H1 (cell line): ENCODE results near the gene SWI5. TPM values are rescaled to one million over a fixed set of nuclear protein-coding genes. Genes with fewer than 3 reads are reported as not detected.
A peak's percentile ranks its signal among the peaks of the same experiment; 100 is the strongest.

Experiments used
- CTCF ChIA-PET: fragments of 300-600 bp; sonication (Branson Sonifier 250); formaldehyde crosslinking; loops from one replicate; lab custom pipeline; 2021; ENCODE audit not compliant: partially characterized antibody; lab: Charles Lee
- POLR2A ChIA-PET: fragments of 300-600 bp; sonication (Branson Sonifier 250); formaldehyde crosslinking; loops from one replicate; lab custom pipeline; 2021; ENCODE audit warnings: inconsistent platforms; ENCODE audit not compliant: partially characterized antibody; lab: Charles Lee
- DNase-seq, 2 experiments: peaks; one replicate each; pipeline versions ENCODE4 v3.0.0 to v3.0.0-alpha.2; 2010 to 2022; ENCODE audit warnings: low spot score in 2 of 2, low read depth in 1 of 2, mixed read lengths in 1 of 2
- FAIRE-seq: peaks from 2 replicates; lab custom pipeline; 2011; peaks lifted over from hg19 to GRCh38; lab: Jason Lieb, UNC
- H2AFZ ChIP-seq: 2 replicates; pipeline ENCODE4 v1.8.1; 2012; ENCODE audit warnings: low read length, inconsistent platforms
- H2AK5ac ChIP-seq: 2 replicates; pipeline ENCODE4 v1.6.1; 2013; ENCODE audit warnings: low read depth, low read length
- H2BK120ac ChIP-seq: replicated peaks from 2 replicates; pipeline ENCODE3; 2013; ENCODE audit warnings: low read depth, low read length, inconsistent platforms
- H2BK12ac ChIP-seq: 2 replicates; pipeline ENCODE4 v1.6.1; 2013; ENCODE audit warnings: low read depth, low read length
- H2BK15ac ChIP-seq: 2 replicates; pipeline ENCODE4 v1.6.1; 2013; ENCODE audit warnings: low read length
- H2BK20ac ChIP-seq: 2 replicates; pipeline ENCODE4 v1.6.1; 2013; ENCODE audit warnings: low read length
- H2BK5ac ChIP-seq: 2 replicates; pipeline ENCODE4 v1.6.1; 2013; ENCODE audit warnings: low read depth, low read length
- H3K14ac ChIP-seq: 2 replicates; pipeline ENCODE4 v1.6.1; 2013; ENCODE audit warnings: inconsistent platforms; ENCODE audit not compliant: insufficient read length
- H3K18ac ChIP-seq: 2 replicates; pipeline ENCODE4 v1.6.1; 2013; ENCODE audit warnings: low read length; ENCODE audit errors: extremely low read depth
- H3K23ac ChIP-seq: 2 replicates; pipeline ENCODE4 v1.6.1; 2013; ENCODE audit warnings: inconsistent platforms; ENCODE audit not compliant: insufficient read length
- H3K23me2 ChIP-seq: 2 replicates; pipeline ENCODE4 v1.6.1; 2013; ENCODE audit warnings: low read depth, low read length
- H3K27ac ChIP-seq: 2 replicates; pipeline ENCODE4 v1.6.1; 2011; ENCODE audit warnings: low read depth, low read length, inconsistent platforms
- H3K27me3 ChIP-seq, 4 experiments: replicated peaks in 1 of 4; 1 replicate in 1 of 4; 2 replicates in 3 of 4; pipeline versions ENCODE4 v1.6.1 to v1.8.1; 2011 to 2013; ENCODE audit warnings: low read length in 3 of 4, mild to moderate bottlenecking in 3 of 4, inconsistent platforms in 2 of 4, mixed read lengths in 2 of 4, moderate library complexity in 1 of 4; ENCODE audit not compliant: control insufficient read depth in 3 of 4, insufficient read depth in 3 of 4; ENCODE audit errors: extremely low read depth in 1 of 4
- H3K36me3 ChIP-seq, 4 experiments: 2 replicates each; pipeline versions ENCODE4 v1.6.1 to v1.8.1; 2011 to 2013; ENCODE audit warnings: mild to moderate bottlenecking in 4 of 4, low read length in 3 of 4, moderate library complexity in 2 of 4, control low read depth in 1 of 4, inconsistent platforms in 1 of 4; ENCODE audit not compliant: insufficient read depth in 4 of 4, control insufficient read depth in 2 of 4
- H3K4ac ChIP-seq: replicated peaks from 2 replicates; pipeline ENCODE3; 2013; ENCODE audit warnings: low read length, low read depth, mixed read lengths, inconsistent platforms; ENCODE audit not compliant: insufficient read length
- H3K4me1 ChIP-seq, 4 experiments: replicated peaks in 1 of 4; 1 replicate in 1 of 4; 2 replicates in 3 of 4; pipeline versions ENCODE4 v1.6.1 to v1.8.1; 2011 to 2013; ENCODE audit warnings: low read length in 3 of 4, inconsistent platforms in 2 of 4, mixed read lengths in 1 of 4; ENCODE audit not compliant: insufficient read depth in 4 of 4, control insufficient read depth in 3 of 4
- H3K4me2 ChIP-seq, 2 experiments: 2 replicates each; pipeline versions ENCODE4 v1.6.1 to v1.8.1; 2011 to 2013; ENCODE audit warnings: low read depth in 2 of 2, low read length in 2 of 2, control low read depth in 1 of 2, inconsistent platforms in 1 of 2, mild to moderate bottlenecking in 1 of 2; ENCODE audit not compliant: insufficient read depth in 1 of 2
- H3K4me3 ChIP-seq, 4 experiments: fragments of 200-600, 300-600 bp in 1 of 4; sonication (generic), shearing (Covaris generic), sonication (Bioruptor Twin) in 1 of 4; 2 replicates each; pipeline versions ENCODE4 v1.5.1 to v1.8.1; 2011 to 2016; ENCODE audit warnings: low read length in 4 of 4, low read depth in 3 of 4, control low read depth in 2 of 4, inconsistent platforms in 2 of 4, mild to moderate bottlenecking in 2 of 4, mixed read lengths in 1 of 4, moderate library complexity in 1 of 4; ENCODE audit not compliant: insufficient read depth in 2 of 4; ENCODE audit errors: extremely low read depth in 1 of 4
- H3K56ac ChIP-seq: replicated peaks from 2 replicates; pipeline ENCODE3; 2013; ENCODE audit warnings: low read depth, mild to moderate bottlenecking, mixed read lengths, low read length, inconsistent platforms; ENCODE audit not compliant: insufficient read length
- H3K79me1 ChIP-seq: 2 replicates; pipeline ENCODE4 v1.6.1; 2013; ENCODE audit warnings: low read depth, low read length, control low read depth
- H3K79me2 ChIP-seq, 2 experiments: 2 replicates each; pipeline versions ENCODE4 v1.6.1 to v1.8.1; 2012 to 2013; ENCODE audit warnings: low read length in 2 of 2, mild to moderate bottlenecking in 2 of 2, inconsistent platforms in 1 of 2; ENCODE audit not compliant: insufficient read depth in 2 of 2, control insufficient read depth in 1 of 2
- H3K9ac ChIP-seq, 4 experiments: replicated peaks in 1 of 4; 1 replicate in 1 of 4; 2 replicates in 3 of 4; pipeline versions ENCODE4 v1.6.1 to v1.8.1; 2011 to 2013; ENCODE audit warnings: low read depth in 3 of 4, low read length in 3 of 4, control low read depth in 2 of 4, mild to moderate bottlenecking in 2 of 4, moderate library complexity in 2 of 4, inconsistent platforms in 1 of 4; ENCODE audit errors: extremely low read depth in 1 of 4
- H3K9me3 ChIP-seq, 2 experiments: 2 replicates each; pipeline versions ENCODE4 v1.6.1 to v1.8.1; 2012 to 2013; ENCODE audit warnings: mild to moderate bottlenecking in 2 of 2, moderate library complexity in 2 of 2, control low read depth in 1 of 2, inconsistent platforms in 1 of 2, low read depth in 1 of 2, low read length in 1 of 2, mixed read lengths in 1 of 2; ENCODE audit not compliant: insufficient read depth in 2 of 2
- H4K20me1 ChIP-seq, 2 experiments: replicated peaks in 1 of 2; 2 replicates each; pipeline versions ENCODE3 to v1.8.1; 2011 to 2013; ENCODE audit warnings: inconsistent platforms in 2 of 2, low read length in 2 of 2, mild to moderate bottlenecking in 1 of 2; ENCODE audit not compliant: insufficient read depth in 2 of 2, control insufficient read depth in 1 of 2
- H4K5ac ChIP-seq: 2 replicates; pipeline ENCODE4 v1.6.1; 2013; ENCODE audit warnings: low read length, low read depth, mixed read lengths, inconsistent platforms; ENCODE audit not compliant: insufficient read length
- H4K8ac ChIP-seq: 2 replicates; pipeline ENCODE4 v1.8.0; 2013; ENCODE audit warnings: mild to moderate bottlenecking, moderate library complexity, low read length, inconsistent platforms; ENCODE audit not compliant: insufficient read depth; ENCODE audit errors: extremely low read depth
- H4K91ac ChIP-seq: replicated peaks from 2 replicates; pipeline ENCODE3; 2013; ENCODE audit warnings: low read length, mixed read lengths, inconsistent platforms; ENCODE audit not compliant: insufficient read length
- CEBPB ChIP-seq: IDR thresholded peaks from 2 replicates; pipeline ENCODE4 v1.6.1; 2012; ENCODE audit warnings: low read depth, low read length
- KDM5A ChIP-seq: fragments of 200-600 bp; IDR thresholded peaks from 2 replicates; pipeline ENCODE4 v1.7.1; 2012; ENCODE audit warnings: mild to moderate bottlenecking, low read length, inconsistent platforms, mixed read lengths
- POLR2AphosphoS5 ChIP-seq: IDR thresholded peaks from 2 replicates; pipeline ENCODE4 v1.6.1; 2011; ENCODE audit warnings: low read depth, low read length
- RBBP5 ChIP-seq: IDR thresholded peaks from 2 replicates; pipeline ENCODE4 v1.7.1; 2012; ENCODE audit warnings: low read depth, mild to moderate bottlenecking, inconsistent platforms, low read length, moderate library complexity, borderline replicate concordance
- SAP30 ChIP-seq: fragments of 300-600 bp; sonication (generic); IDR thresholded peaks from 2 replicates; pipeline ENCODE4 v1.7.1; 2012; ENCODE audit warnings: low read length, moderate library complexity, mild to moderate bottlenecking, inconsistent platforms; ENCODE audit not compliant: insufficient read depth, insufficient replicate concordance
- SIX5 ChIP-seq: IDR thresholded peaks from 2 replicates; pipeline ENCODE4 v1.6.1; 2011; ENCODE audit warnings: mild to moderate bottlenecking, low read depth, low read length
- SP2 ChIP-seq: IDR thresholded peaks from 2 replicates; pipeline ENCODE4 v1.6.1; 2012; ENCODE audit warnings: mild to moderate bottlenecking, low read length, inconsistent platforms
- WGBS, 2 experiments: shearing (Covaris generic) in 1 of 2; methylation state at CpG; one replicate each; pipeline versions ENCODE4 v1.1.6 to v1.1.7; 2013 to 2015; ENCODE audit warnings: low lambda C conversion rate in 2 of 2, mixed read lengths in 2 of 2, inconsistent platforms in 1 of 2, low coverage in 1 of 2, missing lambda C conversion rate in 1 of 2; ENCODE audit not compliant: insufficient replicate concordance in 2 of 2, insufficient coverage in 1 of 2, insufficient read length in 1 of 2; ENCODE audit errors: extremely low coverage in 1 of 2, missing lambda C conversion rate in 1 of 2; 5-methylcytosine and 5-hydroxymethylcytosine counted together
- polyA plus RNA-seq, 7 experiments: library from polyadenylated mRNA; depleted of rRNA in 3 of 7; stranded (reverse) in 5 of 7; unstranded in 2 of 7; fragments of >200 nt in 5 of 7; fragments of 200-250 nt in 2 of 7; gene quantifications; 1 replicate in 5 of 7; 2 replicates in 1 of 7; 4 replicates in 1 of 7; pipeline versions ENCODE4 v1.2.1 to v1.2.3, GENCODE V29; 2011 to 2013; ENCODE audit warnings: missing spikeins in 2 of 7, mixed read lengths in 2 of 7
- total RNA-seq: library from RNA; stranded (reverse); fragmentation: NEBNext Ultra II Directional; extraction: Animal tissue kit (Norgen Biotek cat#: 25700); gene quantifications from 2 replicates; pipeline ENCODE4 v1.2.1, GENCODE V29; 2021
- TF ChIP-seq, protein P1 (sequence below): IDR thresholded peaks from 2 replicates; pipeline ENCODE4 v1.6.1; 2011; ENCODE audit warnings: low read depth, mild to moderate bottlenecking, low read length; ENCODE audit not compliant: insufficient read depth
- TF ChIP-seq, protein P2 (sequence below): IDR thresholded peaks from 2 replicates; pipeline ENCODE4 v1.6.1; 2012; ENCODE audit warnings: inconsistent platforms

Gene SWI5
- total and polyA plus RNA-seq, 2 of the 8 experiments (the other 6 are each of a cell fraction or from before 2014, with no cell fraction given) = 29.0 to 59.5 TPM

DNA sequence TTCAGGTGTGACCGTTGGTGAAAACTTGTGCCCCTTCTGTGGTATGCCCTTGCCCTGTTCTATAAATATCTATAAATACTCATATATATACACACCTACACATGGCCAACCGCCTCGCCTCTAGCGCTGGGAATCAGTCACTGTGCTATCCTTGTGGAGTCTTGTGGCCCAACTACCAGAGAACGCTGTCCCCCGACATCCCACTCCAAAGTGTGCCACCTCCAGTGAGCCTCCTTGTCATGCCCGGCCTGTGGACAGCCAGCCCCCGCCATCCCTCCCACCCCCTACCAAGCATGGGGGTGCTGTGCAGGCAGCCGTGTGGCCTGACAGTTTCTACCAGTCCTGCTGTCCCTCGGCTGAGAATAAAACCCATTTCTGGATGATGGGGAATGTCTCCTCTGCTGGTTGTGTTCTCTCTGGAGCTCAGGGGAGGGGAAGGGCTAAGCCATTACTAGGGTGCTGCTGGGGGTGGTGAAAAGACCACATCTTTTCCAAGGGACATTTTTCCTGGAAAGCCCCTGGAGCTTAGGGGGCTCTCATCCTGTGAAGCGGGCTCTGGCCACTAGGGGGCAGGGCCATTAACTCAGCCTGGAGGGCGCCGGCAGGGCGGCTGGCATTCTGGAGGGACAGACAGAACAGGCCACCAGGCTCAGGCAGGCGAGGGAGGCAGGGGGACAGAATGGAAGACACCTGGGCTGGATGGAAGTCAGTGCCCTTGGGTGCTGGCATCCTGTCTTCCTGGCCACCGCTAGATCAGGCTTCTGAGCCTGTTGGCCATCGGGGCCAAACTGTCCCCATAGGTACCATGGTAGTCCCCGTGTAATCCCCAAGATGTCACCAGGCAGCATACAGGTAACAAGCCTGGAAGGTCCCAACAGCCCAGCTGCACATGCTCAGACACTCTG lies 21.0 kb upstream of the SWI5 start:
- no peak overlapping the region for H4K8ac ChIP-seq
- H4K5ac ChIP-seq = no peak overlapping the region
- peaks cover 4 to 19% (median 11%) of the 10 kb centered on the region in 4 experiments; a peak in 6 of 8 replicates for H3K36me3 ChIP-seq
- H3K9ac ChIP-seq = no peak overlapping the region
- H3K9me3 ChIP-seq = no peaks in the 10 kb centered on the region
- DNase-seq = peak in 1 of 2 experiments; percentile 96
- WGBS, 2 experiments = 65% methylated on average over 17 of the region's 18 CpGs; no CpG with 5 or more reads in 1 of the 2 experiments
- H3K23ac ChIP-seq = no peak overlapping the region
- H3K4ac ChIP-seq = no peak overlapping the region
- ChIA-PET POLR2A (interaction anchor here (0.6 to 2.5 kb wide), 11 partner anchors 9 to 96 kb away, joined by 3 to 16 read pairs (median 5); partner anchors contain the start of genes BBLN, GOLGA2 and SWI5), CTCF (interaction anchor here (0.5 to 7.9 kb wide), 33 partner anchors 9 to 1091 kb away, joined by 3 to 58 read pairs (median 3); partner anchors contain the start of gene TRUB2)
- no peak for FAIRE-seq
- no peak overlapping the region for H2BK20ac ChIP-seq
- no peak overlapping the region for H2BK15ac ChIP-seq
- H4K91ac ChIP-seq = no peak overlapping the region
- H3K27ac ChIP-seq = no peak overlapping the region
- no peaks in the 10 kb centered on the region for H3K27me3 ChIP-seq
- H3K4me2 ChIP-seq = no peak overlapping the region
- H2BK12ac ChIP-seq = no peak overlapping the region
- no peak overlapping the region for H2AFZ ChIP-seq
- H3K4me1 ChIP-seq = peaks cover 0 to 7% (median 6%) of the 10 kb centered on the region in 4 experiments; a peak in 5 of 7 replicates
- H3K79me2 ChIP-seq = peaks cover 0 to 7% of the 10 kb centered on the region in 2 experiments; a peak in 1 of 4 replicates
- H4K20me1 ChIP-seq = peaks cover 10 to 24% of the 10 kb centered on the region in 2 experiments
- H3K23me2 ChIP-seq = peaks cover 7% of the 10 kb centered on the region
- no peak overlapping the region for H3K14ac ChIP-seq
- H3K4me3 ChIP-seq = no peak overlapping the region
- no peak overlapping the region for H3K18ac ChIP-seq
- no peak overlapping the region for H2BK5ac ChIP-seq
- peaks cover 8% of the 10 kb centered on the region for H3K79me1 ChIP-seq
- no peak overlapping the region for H2BK120ac ChIP-seq
- 0 out of 2 replicates have a peak overlapping the region, but pooled peaks have one; percentile 53 for H2AK5ac ChIP-seq
- H3K56ac ChIP-seq = no peak overlapping the region
- TF ChIP-seq CEBPB = no peak
- TF ChIP-seq SIX5 = no peak
- peak; percentile 87 for TF ChIP-seq POLR2AphosphoS5
- 0 out of 2 replicates have a peak, but pooled peaks have one; percentile 1 for TF ChIP-seq RBBP5
- TF ChIP-seq, protein P1, sequence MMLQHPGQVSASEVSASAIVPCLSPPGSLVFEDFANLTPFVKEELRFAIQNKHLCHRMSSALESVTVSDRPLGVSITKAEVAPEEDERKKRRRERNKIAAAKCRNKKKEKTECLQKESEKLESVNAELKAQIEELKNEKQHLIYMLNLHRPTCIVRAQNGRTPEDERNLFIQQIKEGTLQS = 0 out of 2 replicates have a peak, but pooled peaks have one; percentile 28
- no peak for TF ChIP-seq SP2
- no peak for TF ChIP-seq SAP30
- no peak for TF ChIP-seq KDM5A
- TF ChIP-seq, protein P2, sequence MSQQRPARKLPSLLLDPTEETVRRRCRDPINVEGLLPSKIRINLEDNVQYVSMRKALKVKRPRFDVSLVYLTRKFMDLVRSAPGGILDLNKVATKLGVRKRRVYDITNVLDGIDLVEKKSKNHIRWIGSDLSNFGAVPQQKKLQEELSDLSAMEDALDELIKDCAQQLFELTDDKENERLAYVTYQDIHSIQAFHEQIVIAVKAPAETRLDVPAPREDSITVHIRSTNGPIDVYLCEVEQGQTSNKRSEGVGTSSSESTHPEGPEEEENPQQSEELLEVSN = no peak; the same call in 1 of the 2 replicates
